Stimulated activated CD4-positive, alpha-beta T cell treated with anti-CD3 and anti-CD28 coated beads, Interleukin-1b, Interleukin-23, amount 100 ng/mL, for 4 hours (primary cell): Measurements from ENCODE around the gene KLHL29.

Experiments
- DNase-seq, 2 donors: peaks; one replicate each; pipeline ENCODE4 v3.0.0-alpha.2; 2020; ENCODE audit warnings: low read depth in 2 of 2

KLHL29 gene

GRCh38 chr2:23616630-23617029, 231.7 kb downstream of the KLHL29 start:
- DNase-seq: no peak

GRCh38 chr2:23617167-23617810, 232.3 kb downstream of the KLHL29 start:
- DNase-seq: no peak

GRCh38 chr2:23617811-23618215, 232.8 kb downstream of the KLHL29 start:
- no peak for DNase-seq

GRCh38 chr2:23618265-23618664, 233.3 kb downstream of the KLHL29 start:
- no peak for DNase-seq

- DNase-seq: no peak
These were observed 234.0 kb downstream of the KLHL29 start for GRCh38 chr2:23618794-23619530.

GRCh38 chr2:23619941-23620340, 235.0 kb downstream of the KLHL29 start:
- DNase-seq: no peak

GRCh38 chr2:23620841-23621341, 235.9 kb downstream of the KLHL29 start:
- no peak for DNase-seq

- no peak for DNase-seq
These were observed 236.6 kb downstream of the KLHL29 start for GRCh38 chr2:23621616-23622015.

GRCh38 chr2:23622466-23622865, 237.5 kb downstream of the KLHL29 start:
- DNase-seq: no peak

- DNase-seq: no peak
These were observed 238.1 kb downstream of the KLHL29 start for GRCh38 chr2:23622966-23623675.

- no peak for DNase-seq
These were observed 239.4 kb downstream of the KLHL29 start for GRCh38 chr2:23624378-23624777.

GRCh38 chr2:23624915-23625314, 239.9 kb downstream of the KLHL29 start:
- no peak for DNase-seq

- DNase-seq: no peak
These were observed 240.7 kb downstream of the KLHL29 start for GRCh38 chr2:23625726-23626125.

- DNase-seq: no peak
These were observed 241.8 kb downstream of the KLHL29 start for GRCh38 chr2:23626701-23627230.

- DNase-seq: no peak
These were observed 242.4 kb downstream of the KLHL29 start for GRCh38 chr2:23627236-23628009.

GRCh38 chr2:23628926-23629771, 244.2 kb downstream of the KLHL29 start:
- DNase-seq: no peak

- DNase-seq: no peak
These were observed 244.9 kb downstream of the KLHL29 start for GRCh38 chr2:23629772-23630480.

GRCh38 chr2:23630961-23631360, 246.0 kb downstream of the KLHL29 start:
- no peak for DNase-seq

GRCh38 chr2:23631389-23631788, 246.4 kb downstream of the KLHL29 start:
- DNase-seq: no peak

GRCh38 chr2:23632386-23632785, 247.4 kb downstream of the KLHL29 start:
- DNase-seq: no peak
